Measurements from ENCODE around the gene CCDC91. TPM values are rescaled to one million over a fixed set of nuclear protein-coding genes. Genes with fewer than 3 reads are reported as not detected.
"Not testable (repeated sequence)": the region's sequence is repeated elsewhere in the genome, so short reads cannot be mapped to it uniquely, and the experiment has no call there.

CCDC91 gene
- polyA plus RNA-seq, 1 donor, result 20.8 TPM

DNA sequence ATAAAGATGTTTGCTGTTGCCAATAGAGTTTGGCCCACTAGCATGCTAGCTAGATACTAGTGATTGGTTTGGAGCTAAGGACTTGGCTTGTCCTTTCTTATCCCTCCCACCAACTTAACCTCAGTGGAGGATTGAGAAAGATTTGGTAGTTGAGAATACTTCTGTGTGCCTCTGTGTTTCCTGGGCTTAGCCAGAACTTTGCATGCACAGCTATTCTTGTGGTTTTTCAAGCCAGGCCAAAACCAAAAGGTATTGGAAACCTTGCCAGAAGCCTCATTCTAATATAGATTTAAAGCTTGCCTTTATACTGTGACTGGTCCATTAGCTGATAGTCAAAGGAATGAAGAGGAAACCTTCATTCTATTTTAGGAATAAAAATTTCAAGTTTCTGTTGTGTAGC, 188.5 kb downstream of the CCDC91 start:
- H3K4me1 ChIP-seq (ENCODE audit: control insufficient read depth, insufficient read depth, low read length), result no peaks in the 10 kb centered on the region
- H3K36me3 ChIP-seq (ENCODE audit: control insufficient read depth, insufficient read depth, low read length), result no peaks in the 10 kb centered on the region
- H3K9me3 ChIP-seq (ENCODE audit: control insufficient read depth, low read depth, low read length), result no peaks in the 10 kb centered on the region
- no peak overlapping the region for H3K27ac ChIP-seq (ENCODE audit: low read length)
- no peaks in the 10 kb centered on the region for H3K27me3 ChIP-seq (ENCODE audit: control insufficient read depth, insufficient read depth, low read length)
- DNase-seq, result no peak
- H3K4me3 ChIP-seq (ENCODE audit: low read length), result no peak overlapping the region

DNA sequence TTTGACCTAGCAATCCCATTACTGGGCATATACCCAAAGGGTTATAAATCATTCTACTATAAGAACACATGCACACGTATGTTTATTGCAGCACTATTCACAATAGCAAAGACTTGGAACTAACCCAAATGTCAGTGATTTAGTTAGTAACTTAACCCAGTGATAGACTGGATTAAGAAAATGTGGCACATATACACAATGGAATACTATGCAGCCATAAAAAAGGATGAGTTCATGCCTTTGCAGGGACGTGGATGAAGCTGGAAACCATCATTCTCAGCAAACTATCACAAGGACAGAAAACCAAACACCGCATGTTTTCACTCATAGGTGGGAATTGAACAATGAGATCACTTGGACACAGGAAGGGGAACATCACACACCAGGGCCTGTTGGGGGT, 189.5 kb downstream of the CCDC91 start:
- H3K36me3 ChIP-seq (ENCODE audit: control insufficient read depth, insufficient read depth, low read length); H3K9me3 ChIP-seq (ENCODE audit: control insufficient read depth, low read depth, low read length); H3K27ac ChIP-seq (ENCODE audit: low read length); H3K4me3 ChIP-seq (ENCODE audit: low read length); H3K4me1 ChIP-seq (ENCODE audit: control insufficient read depth, insufficient read depth, low read length); DNase-seq; H3K27me3 ChIP-seq (ENCODE audit: control insufficient read depth, insufficient read depth, low read length): not testable (repeated sequence)
- WGBS (ENCODE audit: insufficient coverage, low lambda C conversion rate), result no CpG with 5 or more reads among the region's 3 CpGs

DNA sequence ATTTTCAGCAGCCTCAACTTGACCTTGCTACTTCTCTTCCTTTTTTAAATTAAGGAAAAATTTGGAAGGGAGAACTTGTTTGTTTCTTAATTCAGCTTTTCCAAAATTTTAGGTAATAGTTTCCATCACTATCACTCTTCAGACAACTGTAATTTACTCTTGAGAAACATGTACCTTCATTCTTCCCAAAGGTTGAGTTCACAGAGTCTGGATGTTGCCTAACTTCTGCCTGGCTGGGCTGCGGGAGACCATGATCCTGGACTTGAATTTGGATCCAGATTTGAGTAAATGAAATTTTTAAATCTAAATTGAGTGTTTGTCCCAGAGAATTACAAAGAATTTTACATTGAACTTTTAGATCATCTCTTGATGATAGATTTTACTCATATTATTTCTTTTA, 193.1 kb downstream of the CCDC91 start:
- Histone ChIP-seq H3K4me1 (ENCODE audit: control insufficient read depth, insufficient read depth, low read length) (no peaks in the 10 kb centered on the region), H3K36me3 (ENCODE audit: control insufficient read depth, insufficient read depth, low read length) (no peaks in the 10 kb centered on the region), H3K9me3 (ENCODE audit: control insufficient read depth, low read depth, low read length) (no peaks in the 10 kb centered on the region), H3K27ac (ENCODE audit: low read length) (no peak overlapping the region), H3K4me3 (ENCODE audit: low read length) (no peak overlapping the region), H3K27me3 (ENCODE audit: control insufficient read depth, insufficient read depth, low read length) (no peaks in the 10 kb centered on the region)
- no peak for DNase-seq
- WGBS (ENCODE audit: insufficient coverage, low lambda C conversion rate), result 100% methylated on average over 1 of the region's 1 CpG

- Histone ChIP-seq H3K27ac (ENCODE audit: low read length) (no peak overlapping the region), H3K27me3 (ENCODE audit: control insufficient read depth, insufficient read depth, low read length) (no peaks in the 10 kb centered on the region), H3K36me3 (ENCODE audit: control insufficient read depth, insufficient read depth, low read length) (no peaks in the 10 kb centered on the region), H3K4me1 (ENCODE audit: control insufficient read depth, insufficient read depth, low read length) (no peaks in the 10 kb centered on the region), H3K9me3 (ENCODE audit: control insufficient read depth, low read depth, low read length) (no peaks in the 10 kb centered on the region), H3K4me3 (ENCODE audit: low read length) (no peak overlapping the region)
- no CpG with 5 or more reads among the region's 4 CpGs for WGBS (ENCODE audit: insufficient coverage, low lambda C conversion rate)
- no peak for DNase-seq
Observed at GRCh38 chr12:28388879-28389278, 198.6 kb downstream of the CCDC91 start.

GRCh38 chr12:28390206-28390605, 199.9 kb downstream of the CCDC91 start:
- 100% methylated on average over 1 of the region's 1 CpG for WGBS (ENCODE audit: insufficient coverage, low lambda C conversion rate)
- DNase-seq, result no peak
- peaks cover 2% of the 10 kb centered on the region for H3K36me3 ChIP-seq (ENCODE audit: control insufficient read depth, insufficient read depth, low read length)
- H3K9me3 ChIP-seq (ENCODE audit: control insufficient read depth, low read depth, low read length), result no peaks in the 10 kb centered on the region
- H3K4me3 ChIP-seq (ENCODE audit: low read length), result no peak overlapping the region
- H3K4me1 ChIP-seq (ENCODE audit: control insufficient read depth, insufficient read depth, low read length), result no peaks in the 10 kb centered on the region
- no peaks in the 10 kb centered on the region for H3K27me3 ChIP-seq (ENCODE audit: control insufficient read depth, insufficient read depth, low read length)
- no peak overlapping the region for H3K27ac ChIP-seq (ENCODE audit: low read length)

DNA sequence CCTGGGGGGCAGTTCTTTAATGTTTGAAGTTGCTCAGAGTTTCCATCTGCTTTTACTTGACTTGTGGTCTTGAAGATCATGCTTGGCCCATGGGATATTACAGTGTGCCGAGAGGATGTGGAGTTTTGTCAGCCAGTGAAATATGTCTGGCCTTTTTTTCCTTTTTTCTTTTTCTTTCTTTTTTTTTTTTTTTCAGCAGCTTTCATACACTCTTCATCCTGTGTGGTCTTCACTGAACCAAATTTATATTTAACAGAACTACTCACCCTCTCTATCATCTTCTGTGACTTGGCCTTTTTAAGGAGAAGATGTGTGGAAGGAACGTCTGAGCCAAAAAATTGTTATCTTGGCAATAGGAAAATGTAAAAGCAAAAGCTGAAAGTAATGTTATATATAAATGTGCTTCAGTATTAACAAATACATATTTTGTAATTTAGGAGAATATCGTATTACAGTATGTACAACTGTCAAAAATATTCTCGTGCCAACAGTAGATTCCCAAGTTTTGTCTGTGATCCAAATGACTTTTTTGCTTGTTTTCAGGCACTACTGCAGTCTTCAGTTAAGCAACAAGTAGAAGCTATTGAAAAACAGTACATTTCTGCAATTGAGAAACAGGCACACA, 200.6 kb downstream of the CCDC91 start:
- no peak overlapping the region for H3K4me3 ChIP-seq (ENCODE audit: low read length)
- H3K36me3 ChIP-seq (ENCODE audit: control insufficient read depth, insufficient read depth, low read length), result peaks cover 4% of the 10 kb centered on the region
- DNase-seq, result peak in 1 of 2 donors; percentile 9
- no peaks in the 10 kb centered on the region for H3K9me3 ChIP-seq (ENCODE audit: control insufficient read depth, low read depth, low read length)
- no peaks in the 10 kb centered on the region for H3K27me3 ChIP-seq (ENCODE audit: control insufficient read depth, insufficient read depth, low read length)
- 81% methylated on average over 3 of the region's 4 CpGs for WGBS (ENCODE audit: insufficient coverage, low lambda C conversion rate)
- no peaks in the 10 kb centered on the region for H3K4me1 ChIP-seq (ENCODE audit: control insufficient read depth, insufficient read depth, low read length)
- no peak overlapping the region for H3K27ac ChIP-seq (ENCODE audit: low read length)

DNA sequence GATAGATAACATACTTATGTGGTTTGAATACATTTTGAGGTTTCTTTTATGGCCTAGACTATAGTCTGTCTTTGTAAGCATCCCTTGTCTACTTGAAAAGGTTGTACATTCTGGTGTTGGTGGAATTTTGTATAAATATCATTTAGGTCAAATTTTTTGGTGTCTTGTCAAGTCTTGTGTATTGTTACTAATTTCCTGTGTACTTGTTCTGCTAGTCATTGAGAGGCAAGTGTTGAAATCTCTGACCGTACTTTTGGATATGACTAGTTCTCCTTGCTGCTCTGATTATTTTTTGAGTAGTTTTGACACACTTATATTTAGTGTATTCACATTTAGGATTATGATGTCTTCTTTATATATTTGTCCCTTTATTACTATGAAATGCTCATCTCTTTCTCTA, 219.6 kb downstream of the CCDC91 start:
- no peaks in the 10 kb centered on the region for H3K4me1 ChIP-seq (ENCODE audit: control insufficient read depth, insufficient read depth, low read length)
- no peaks in the 10 kb centered on the region for H3K9me3 ChIP-seq (ENCODE audit: control insufficient read depth, low read depth, low read length)
- H3K27me3 ChIP-seq (ENCODE audit: control insufficient read depth, insufficient read depth, low read length), result no peaks in the 10 kb centered on the region
- no peak overlapping the region for H3K27ac ChIP-seq (ENCODE audit: low read length)
- DNase-seq, result no peak
- WGBS (ENCODE audit: insufficient coverage, low lambda C conversion rate), result 83% methylated on average over 1 of the region's 1 CpG
- H3K4me3 ChIP-seq (ENCODE audit: low read length), result no peak overlapping the region
- peaks cover 6% of the 10 kb centered on the region for H3K36me3 ChIP-seq (ENCODE audit: control insufficient read depth, insufficient read depth, low read length)

DNA sequence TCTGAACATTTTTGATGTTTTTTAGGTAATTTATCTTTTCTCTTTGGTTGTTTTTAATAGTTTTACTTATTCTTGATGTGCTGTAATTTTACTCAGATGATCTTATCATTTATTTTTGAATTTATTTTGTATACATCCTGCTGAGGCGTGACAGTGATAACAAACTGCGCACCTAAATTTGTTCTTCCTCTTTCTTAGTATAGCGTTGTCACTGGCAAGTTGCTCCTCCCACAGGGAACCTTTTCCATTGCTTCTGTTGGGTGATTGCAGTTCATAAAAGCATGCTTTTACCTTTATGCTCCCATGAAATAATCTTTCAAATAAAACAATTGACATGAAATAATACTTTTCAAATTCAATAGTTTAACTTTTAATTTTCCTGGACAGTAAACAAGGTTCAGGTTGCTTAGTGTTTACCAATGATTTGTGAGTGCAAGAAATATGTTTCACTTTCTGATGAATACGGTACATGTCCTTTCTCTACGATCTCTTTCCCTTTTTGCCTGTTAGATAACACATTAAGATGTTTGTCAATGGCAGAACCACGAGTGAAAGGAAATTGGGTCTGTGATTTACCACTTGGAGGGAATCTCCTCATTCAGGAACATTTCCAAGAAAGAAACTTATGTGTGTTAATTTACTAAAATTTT, 223.3 kb downstream of the CCDC91 start:
- Histone ChIP-seq H3K27me3 (ENCODE audit: control insufficient read depth, insufficient read depth, low read length) (no peaks in the 10 kb centered on the region), H3K36me3 (ENCODE audit: control insufficient read depth, insufficient read depth, low read length) (peaks cover 5% of the 10 kb centered on the region), H3K4me1 (ENCODE audit: control insufficient read depth, insufficient read depth, low read length) (no peaks in the 10 kb centered on the region), H3K9me3 (ENCODE audit: control insufficient read depth, low read depth, low read length) (no peaks in the 10 kb centered on the region), H3K27ac (ENCODE audit: low read length) (no peak overlapping the region), H3K4me3 (ENCODE audit: low read length) (no peak overlapping the region)
- 100% methylated on average over 5 of the region's 6 CpGs for WGBS (ENCODE audit: insufficient coverage, low lambda C conversion rate)
- no peak for DNase-seq

DNA sequence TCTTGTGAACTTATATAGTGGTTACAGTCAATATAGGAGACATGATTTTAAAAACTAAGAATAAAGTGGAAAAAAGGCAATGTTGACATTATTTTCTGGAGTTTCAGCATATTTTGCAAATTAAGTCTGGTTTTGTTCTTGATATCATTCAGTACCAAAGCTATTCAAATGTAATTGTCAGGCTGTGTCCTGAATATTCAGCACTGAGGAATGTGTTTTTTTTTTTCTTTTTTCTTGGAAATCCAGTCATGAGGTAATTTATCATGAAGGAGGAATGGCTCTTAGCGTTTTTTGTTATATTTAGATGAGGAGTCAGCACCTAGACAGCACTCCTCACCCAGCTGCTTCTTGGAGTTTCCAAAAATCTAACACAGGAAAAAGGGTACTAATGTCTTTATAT, 225.5 kb downstream of the CCDC91 start:
- no peak for DNase-seq
- Histone ChIP-seq H3K27ac (ENCODE audit: low read length) (no peak overlapping the region), H3K36me3 (ENCODE audit: control insufficient read depth, insufficient read depth, low read length) (peaks cover 5% of the 10 kb centered on the region), H3K4me1 (ENCODE audit: control insufficient read depth, insufficient read depth, low read length) (no peaks in the 10 kb centered on the region), H3K4me3 (ENCODE audit: low read length) (no peak overlapping the region), H3K9me3 (ENCODE audit: control insufficient read depth, low read depth, low read length) (no peaks in the 10 kb centered on the region), H3K27me3 (ENCODE audit: control insufficient read depth, insufficient read depth, low read length) (no peaks in the 10 kb centered on the region)
- WGBS (ENCODE audit: insufficient coverage, low lambda C conversion rate), result no CpG with 5 or more reads among the region's 1 CpG

DNA sequence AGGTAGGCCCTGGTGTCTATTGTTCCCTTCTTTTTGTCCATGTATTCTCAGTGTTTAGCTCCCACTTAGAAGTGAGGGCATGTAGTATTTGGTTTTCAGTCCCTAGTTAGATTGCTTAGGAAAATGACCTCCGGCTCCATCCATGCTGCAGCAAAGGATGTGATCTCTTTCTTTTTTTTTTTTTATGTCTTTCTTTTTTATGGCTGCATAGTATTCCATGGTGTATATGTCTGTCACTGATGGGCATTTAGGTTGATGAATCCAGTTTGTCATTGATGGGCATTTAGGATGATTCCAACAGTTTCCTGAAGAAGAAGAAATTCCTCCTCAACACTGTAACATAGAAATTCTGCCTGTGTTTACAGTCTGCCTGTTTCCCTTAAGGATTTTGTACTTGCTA, 231.1 kb downstream of the CCDC91 start:
- Histone ChIP-seq H3K9me3 (ENCODE audit: control insufficient read depth, low read depth, low read length) (no peaks in the 10 kb centered on the region), H3K27ac (ENCODE audit: low read length) (no peak overlapping the region), H3K4me3 (ENCODE audit: low read length) (no peak overlapping the region), H3K4me1 (ENCODE audit: control insufficient read depth, insufficient read depth, low read length) (no peaks in the 10 kb centered on the region), H3K36me3 (ENCODE audit: control insufficient read depth, insufficient read depth, low read length) (no peaks in the 10 kb centered on the region), H3K27me3 (ENCODE audit: control insufficient read depth, insufficient read depth, low read length) (no peaks in the 10 kb centered on the region)
- DNase-seq, result no peak
- WGBS (ENCODE audit: insufficient coverage, low lambda C conversion rate), result 100% methylated on average over 1 of the region's 1 CpG

DNA sequence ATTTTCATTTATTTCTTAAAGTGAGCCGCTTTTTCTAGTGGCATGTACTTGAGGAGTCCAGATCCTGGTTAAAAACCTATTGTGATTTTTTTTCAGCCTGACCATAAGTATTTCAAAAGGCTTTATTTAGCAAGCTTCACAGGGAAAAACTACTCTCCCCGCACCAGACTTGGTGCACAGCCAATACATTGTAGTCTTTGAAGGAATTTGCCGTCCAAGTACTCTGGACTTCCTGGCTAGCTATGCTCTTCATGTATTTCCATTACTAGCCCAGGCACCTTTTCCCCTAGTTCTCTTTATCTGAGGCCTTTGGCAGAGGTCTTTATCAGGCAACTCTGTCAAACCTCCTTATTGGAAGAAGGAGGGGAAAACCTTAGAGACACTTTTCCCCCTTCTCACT, 234.7 kb downstream of the CCDC91 start:
- Histone ChIP-seq H3K27me3 (ENCODE audit: control insufficient read depth, insufficient read depth, low read length) (no peaks in the 10 kb centered on the region), H3K27ac (ENCODE audit: low read length) (no peak overlapping the region), H3K9me3 (ENCODE audit: control insufficient read depth, low read depth, low read length) (no peaks in the 10 kb centered on the region), H3K36me3 (ENCODE audit: control insufficient read depth, insufficient read depth, low read length) (no peaks in the 10 kb centered on the region), H3K4me3 (ENCODE audit: low read length) (no peak overlapping the region), H3K4me1 (ENCODE audit: control insufficient read depth, insufficient read depth, low read length) (no peaks in the 10 kb centered on the region)
- WGBS (ENCODE audit: insufficient coverage, low lambda C conversion rate), result no CpG with 5 or more reads among the region's 3 CpGs
- peak; percentile 10 to 23 for DNase-seq
